COLO668 (cell line): ENCODE results near the gene HP.
"Not testable (repeated sequence)": the region's sequence is repeated elsewhere in the genome, so short reads cannot be mapped to it uniquely, and the experiment has no call there.

ENCODE experiments used
- DNase-seq: peaks from one replicate; lab custom pipeline; 2025; ENCODE audit not compliant: unreplicated experiment; lab: John Stamatoyannopoulos, UW

Gene HP

DNA sequence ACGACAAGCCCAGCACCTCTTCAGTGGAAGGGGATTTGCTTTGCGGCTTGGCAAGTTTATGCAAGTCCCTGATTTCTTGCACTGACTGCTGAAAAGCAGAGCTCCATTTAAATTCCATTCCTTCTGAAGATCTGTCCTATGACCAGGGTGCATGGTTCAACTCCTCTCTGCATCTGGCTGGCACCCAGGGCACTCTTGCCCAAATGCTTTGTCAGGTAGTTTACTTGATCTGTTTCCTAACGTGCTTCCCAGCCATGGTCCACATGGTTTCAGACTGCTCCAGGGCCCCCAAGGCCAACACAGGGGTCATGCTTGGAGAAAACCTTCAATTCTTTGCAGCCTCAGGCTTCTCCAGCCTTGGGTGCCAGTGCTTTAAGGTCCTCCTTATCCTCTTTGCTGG, 11.2 kb upstream of the HP start:
- no peak for DNase-seq

DNA sequence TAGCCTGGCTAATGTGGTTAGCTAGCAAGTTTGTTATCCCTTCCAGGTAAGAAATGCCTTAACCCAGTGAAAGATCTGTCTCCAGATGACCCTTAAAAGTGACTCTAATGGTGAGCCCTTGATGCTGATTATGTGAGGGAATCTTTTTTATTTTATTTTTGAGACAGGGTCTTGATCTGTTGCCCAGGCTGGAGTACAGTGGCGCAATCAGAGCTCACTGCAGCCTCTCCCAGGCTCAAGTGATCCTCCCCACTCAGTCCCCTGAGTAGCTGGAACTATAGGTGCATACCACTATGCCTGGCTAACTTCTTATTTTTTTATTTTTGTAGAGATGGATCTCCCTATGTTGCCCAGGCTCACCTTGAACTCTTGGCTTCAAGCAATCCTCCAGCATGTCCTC, 10.8 kb upstream of the HP start:
- no peak for DNase-seq

DNA sequence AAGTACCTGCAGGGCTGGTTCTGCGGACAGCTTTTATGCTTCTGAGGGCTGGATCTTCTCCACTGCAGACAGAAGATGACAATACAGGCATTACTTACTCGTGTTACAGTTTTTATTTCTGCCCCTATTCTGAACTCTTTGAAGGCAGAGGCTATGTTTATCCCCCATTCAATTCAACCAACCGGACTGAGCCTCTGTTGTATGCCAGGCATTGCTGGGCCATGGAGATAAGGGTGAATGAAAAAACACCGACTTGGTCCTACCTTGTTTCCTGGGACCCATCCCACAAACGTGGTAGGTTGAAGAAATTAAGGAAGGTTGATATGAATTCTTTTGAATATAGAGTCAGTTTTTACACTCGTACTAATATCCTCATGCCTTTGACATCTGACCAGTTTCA, 10.0 kb upstream of the HP start:
- no peak for DNase-seq

DNA sequence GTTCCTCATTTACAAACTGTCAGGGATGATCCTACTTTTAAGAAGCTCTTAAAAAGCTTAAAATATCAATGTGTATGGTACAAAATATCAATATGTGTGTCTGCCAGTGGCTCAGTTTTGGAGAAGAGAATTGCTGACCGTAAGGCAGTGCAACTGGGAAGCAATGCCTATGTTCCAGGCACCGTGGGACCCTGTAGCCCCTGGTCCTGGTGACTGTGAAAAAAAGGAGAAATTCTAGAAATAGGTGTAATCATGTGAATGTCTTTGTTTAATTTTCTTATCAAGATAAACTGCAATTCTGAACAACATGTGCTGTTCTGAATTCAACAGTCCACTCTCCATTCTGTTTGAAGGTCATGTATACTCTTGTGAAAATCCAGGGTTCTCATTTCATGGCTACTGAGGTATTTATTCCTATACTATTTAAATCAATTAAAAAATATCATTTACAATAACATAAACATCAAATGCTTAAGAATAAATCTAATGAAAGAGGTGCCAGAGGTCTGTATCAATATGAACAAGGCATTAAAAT, 9.4 kb upstream of the HP start:
- no peak for DNase-seq

DNA sequence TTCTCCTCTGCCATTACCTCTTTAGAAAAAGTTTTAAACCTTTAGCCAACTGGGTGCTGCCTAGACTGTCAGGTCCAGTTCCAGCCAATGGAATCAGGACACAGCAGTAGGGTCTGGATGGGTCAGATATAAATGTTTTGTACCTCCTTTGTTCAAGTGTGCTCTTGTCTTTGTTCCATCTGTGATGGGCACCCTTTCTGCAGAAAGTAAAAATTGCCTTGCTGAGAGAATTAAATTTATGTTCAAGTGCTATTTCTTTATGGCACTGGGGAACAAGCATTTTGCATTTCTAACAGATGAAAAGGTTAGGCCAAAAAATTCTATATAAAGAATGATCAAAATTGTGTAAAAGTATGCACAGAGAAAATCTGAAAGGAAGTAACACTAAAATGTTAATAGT, 5.2 kb upstream of the HP start:
- DNase-seq = no peak

DNA sequence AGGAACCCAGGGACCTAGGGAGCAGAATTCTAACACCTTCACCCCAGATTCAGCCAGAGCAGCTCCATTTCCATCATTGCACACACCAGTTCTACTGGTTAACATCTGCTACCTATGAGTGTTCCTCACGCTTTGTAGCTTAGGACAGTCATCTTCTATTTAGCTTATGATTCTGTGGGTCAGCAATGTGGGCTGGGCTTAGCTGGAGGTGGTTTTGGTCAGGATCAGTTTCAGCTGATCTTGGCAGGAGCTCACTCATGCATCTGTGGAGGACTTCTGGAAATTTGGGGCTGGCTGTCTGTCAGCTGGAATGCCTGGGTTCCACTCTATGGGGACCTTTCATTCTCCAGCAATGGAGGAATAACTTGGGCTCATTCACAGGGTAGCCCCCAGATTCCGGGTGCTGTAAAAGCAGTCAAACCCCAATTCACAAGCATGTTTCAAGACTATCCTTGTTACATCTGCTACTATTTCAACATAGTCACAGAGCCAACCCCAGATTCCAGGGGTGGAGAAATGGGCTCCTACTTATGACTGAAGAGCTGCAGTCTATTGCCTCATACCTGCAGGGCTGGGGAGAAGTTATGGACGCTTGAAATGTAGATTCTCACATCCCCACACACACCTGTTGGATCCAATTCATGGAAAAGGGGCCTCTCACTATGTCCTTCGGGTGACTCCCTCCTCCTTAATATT, 3.4 kb upstream of the HP start:
- no peak for DNase-seq

DNA sequence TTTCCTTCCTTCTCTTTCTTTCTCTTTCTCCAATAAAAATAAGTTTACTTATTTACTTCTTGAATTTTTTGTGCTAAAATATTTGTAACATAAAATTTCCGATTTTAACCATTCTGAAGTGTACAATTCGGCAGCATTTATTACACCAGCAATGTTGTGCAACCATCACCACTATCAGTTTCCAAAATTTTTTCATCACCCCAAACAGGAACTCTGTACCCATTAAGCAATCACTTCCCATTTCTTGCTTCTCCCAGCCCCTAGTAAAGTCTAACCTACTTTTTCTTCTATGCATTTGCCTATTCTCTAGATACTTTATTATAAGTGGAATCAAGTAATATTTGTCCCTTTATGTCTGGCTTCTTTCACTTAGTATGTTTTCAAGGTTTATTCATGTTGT, 2.5 kb upstream of the HP start:
- no peak for DNase-seq

DNA sequence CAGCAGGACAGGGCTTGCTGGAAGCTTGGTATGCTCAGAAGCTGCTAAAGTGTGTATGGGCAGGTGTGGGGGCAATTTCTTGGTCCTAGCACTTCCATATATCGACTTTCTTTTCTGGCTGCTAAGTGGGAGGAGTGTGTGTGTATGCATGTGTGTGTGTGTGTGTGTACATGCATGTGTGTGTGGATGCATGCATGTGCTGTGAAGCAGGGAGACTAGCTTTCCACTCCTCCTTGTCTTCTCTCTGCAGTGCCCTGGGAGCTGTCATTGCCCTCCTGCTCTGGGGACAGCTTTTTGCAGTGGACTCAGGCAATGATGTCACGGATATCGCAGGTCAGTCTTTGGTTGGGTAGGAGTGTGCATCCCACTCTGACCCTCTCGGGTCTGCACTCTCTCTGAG, 1.6 kb downstream of the HP start:
- DNase-seq = no peak

DNA sequence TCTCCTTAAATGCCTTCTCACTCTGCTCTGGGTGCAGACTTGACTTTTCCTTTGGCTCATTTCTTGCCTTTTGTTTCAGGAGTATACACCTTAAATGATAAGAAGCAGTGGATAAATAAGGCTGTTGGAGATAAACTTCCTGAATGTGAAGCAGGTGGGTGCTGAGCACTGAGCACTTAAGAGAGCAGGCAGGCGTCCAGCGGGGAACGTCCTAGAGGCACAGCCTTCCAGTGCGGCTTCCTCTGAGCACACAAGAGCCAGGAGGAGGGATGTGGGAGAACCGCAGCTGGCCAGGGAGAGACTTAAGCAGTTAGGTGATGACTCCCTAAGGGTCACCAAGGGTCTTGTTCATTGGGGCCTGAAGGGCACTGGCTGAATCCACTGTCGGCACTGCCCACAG, 3.0 kb downstream of the HP start:
- not testable (repeated sequence) for DNase-seq

DNA sequence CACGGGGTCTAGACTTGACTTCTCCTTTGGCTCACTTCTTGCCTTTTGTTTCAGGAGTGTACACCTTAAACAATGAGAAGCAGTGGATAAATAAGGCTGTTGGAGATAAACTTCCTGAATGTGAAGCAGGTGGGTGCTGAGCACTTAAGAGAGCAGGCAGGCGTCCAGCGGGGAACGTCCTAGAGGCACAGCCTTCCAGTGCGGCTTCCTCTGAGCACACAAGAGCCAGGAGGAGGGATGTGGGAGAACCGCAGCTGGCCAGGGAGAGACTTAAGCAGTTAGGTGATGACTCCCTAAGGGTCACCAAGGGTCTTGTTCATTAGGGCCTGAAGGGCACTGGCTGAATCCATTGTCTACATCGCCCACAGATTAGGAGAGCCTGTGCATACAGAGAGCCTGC, 4.8 kb downstream of the HP start:
- not testable (repeated sequence) for DNase-seq

DNA sequence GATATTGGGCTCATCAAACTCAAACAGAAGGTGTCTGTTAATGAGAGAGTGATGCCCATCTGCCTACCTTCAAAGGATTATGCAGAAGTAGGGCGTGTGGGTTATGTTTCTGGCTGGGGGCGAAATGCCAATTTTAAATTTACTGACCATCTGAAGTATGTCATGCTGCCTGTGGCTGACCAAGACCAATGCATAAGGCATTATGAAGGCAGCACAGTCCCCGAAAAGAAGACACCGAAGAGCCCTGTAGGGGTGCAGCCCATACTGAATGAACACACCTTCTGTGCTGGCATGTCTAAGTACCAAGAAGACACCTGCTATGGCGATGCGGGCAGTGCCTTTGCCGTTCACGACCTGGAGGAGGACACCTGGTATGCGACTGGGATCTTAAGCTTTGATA, 6.1 kb downstream of the HP start:
- no peak for DNase-seq

DNA sequence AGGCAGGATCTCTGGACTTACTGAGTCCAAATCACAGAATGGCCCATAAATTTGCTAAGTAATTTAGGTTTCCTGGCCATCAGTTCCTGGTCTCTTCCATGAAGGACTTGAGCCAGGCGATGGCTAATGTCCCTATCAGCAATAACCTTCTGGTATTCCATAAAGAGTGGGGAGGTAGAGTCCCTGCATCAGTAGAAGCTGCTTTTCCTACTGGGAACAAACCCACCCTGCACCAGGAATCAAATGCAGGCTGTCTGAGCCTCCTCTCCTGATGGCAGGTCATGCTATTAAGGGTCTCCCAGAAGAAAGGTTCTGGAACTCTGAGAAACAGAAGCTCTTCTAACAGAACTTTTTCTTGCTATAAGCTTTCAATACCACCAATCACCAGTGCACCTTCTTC, 7.3 kb downstream of the HP start:
- no peak for DNase-seq

DNA sequence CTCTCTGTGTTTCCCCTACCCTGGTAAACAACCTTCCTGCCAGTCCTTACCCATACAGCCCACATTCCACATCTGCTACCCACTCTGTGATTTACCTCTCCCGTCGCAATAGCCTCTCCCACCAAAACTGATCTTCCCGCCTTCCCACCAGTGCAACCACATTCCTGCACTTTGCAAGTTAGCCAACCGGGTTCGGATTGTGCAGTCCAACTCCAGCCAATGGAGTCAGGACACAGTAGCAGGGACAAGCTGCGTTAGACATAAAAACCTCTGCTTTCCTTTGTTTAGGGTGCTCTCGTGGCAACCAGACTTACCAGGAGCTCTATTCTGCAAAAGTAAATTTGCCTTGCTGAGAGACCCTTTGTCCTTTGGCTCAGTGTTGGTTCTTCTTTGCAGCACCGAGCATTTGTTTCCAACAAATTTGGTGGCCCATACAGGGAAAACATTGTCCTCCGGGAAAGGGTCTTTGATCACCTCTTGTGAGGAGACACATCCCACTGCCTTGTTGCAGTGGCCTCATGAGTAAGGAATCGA, 10.1 kb downstream of the HP start:
- no peak for DNase-seq

DNA sequence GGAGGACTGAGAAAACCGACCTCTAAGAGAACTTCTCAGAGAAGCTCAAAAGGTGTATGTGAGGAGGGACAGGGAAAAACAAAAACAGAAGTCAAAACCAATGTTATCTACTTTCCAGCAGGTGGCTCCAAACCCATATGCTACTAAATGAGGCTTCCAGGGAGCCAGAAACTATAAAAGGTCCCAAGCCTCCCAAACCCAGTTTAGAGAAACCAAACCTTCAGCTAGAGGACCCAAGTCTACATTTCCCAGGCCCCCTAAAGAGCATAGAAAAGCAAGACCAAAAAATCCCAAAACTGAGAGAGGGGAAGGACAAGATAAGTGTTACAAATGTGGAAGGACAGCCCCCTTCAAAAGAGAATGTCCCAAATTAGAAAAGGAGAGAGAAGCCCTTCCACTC, 12.4 kb downstream of the HP start:
- no peak for DNase-seq

DNA sequence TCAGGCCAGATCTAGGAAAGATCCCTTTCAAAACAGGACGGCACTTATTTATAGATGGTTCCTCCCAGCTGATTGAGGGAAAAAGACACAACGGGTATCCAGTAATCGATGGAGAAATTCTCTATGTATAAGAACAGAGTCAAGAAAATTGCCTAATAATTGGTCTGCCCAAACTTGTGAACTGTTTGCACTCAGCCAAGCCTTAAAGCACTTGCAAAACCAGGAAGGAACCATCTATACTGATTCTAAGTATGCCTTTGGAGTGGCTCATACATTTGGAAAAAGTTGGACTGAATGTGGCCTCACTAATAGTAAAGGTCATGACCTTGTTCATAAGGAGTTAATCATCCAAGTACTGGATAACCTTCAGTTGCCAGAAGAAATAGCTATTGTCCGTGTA, 14.6 kb downstream of the HP start:
- DNase-seq = no peak

DNA sequence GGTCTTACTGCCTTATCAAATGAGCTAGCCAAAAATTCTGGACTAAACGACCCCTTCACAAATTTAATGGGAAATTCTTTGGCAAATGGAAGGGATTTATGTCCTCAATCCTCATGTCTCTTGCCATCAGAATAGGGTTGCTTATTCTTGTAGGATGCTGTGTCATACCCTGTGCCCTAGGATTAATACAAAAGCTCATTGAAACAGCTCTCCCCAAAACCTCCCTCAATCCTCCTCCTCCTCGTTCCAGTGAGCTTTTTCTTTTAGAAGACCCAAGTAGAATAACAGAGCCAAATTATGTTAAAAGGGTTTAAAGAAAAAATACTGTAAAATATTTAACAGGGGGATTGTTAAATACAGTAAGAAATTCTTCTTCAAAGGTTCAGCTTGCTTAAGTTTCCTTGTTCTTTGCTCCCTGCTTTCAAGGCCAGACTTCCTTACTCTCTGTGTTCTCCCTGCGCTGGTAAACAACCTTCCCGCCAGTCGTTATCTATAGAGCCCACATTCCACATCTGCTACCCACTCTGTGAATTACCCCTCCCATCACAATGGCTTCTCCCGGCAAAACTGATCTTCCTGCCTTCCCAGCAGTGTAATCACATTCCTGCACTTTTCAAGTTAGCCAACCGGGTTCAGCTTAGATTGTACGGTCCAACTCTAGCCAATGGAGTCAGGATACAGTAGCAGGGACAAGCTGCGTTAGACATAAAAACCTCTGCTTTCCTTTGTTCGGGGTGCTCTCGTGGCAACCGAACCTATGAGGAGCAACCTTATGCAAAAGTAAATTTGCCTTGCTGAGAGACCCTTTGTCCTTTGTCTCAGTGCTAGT, 18.4 kb downstream of the HP start:
- DNase-seq = no peak

DNA sequence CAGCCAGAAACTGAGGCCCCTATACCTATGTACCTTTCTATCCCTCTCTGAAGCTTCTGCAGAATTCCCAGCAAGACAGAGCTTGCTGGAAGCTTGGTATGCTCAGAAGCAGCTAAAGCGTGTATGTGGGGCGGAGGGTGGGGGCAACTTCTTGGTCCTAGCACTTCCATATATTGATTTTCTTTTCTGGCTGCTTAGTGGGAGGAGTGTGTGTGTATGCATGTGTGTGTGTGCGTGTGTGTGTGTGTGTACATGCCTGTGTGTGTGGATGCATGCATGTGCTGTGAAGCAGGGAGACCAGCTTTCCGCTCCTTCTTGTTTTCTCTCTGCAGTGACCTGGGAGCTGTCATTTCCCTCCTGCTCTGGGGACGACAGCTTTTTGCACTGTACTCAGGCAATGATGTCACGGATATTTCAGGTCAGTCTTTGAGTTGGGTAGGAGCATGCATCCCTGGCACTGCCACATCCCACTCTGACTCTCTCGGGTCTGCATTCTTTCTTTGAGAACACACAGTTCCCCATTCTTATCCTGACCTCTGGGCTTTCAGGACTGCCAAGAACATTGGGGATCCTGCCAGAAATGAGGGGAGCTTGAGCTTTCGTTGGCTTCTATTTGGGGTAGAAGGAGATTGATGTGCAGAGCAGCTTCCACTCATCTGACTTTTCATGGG, 19.4 kb downstream of the HP start:
- DNase-seq = no peak

DNA sequence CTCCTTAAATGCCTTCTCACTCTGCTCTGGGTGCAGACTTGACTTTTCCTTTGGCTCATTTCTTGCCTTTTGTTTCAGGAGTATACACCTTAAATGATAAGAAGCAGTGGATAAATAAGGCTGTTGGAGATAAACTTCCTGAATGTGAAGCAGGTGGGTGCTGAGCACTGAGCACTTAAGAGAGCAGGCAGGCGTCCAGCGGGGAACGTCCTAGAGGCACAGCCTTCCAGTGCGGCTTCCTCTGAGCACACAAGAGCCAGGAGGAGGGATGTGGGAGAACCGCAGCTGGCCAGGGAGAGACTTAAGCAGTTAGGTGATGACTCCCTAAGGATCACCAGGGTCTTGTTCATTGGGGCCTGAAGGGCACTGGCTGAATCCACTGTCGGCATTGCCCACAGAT, 20.8 kb downstream of the HP start:
- not testable (repeated sequence) for DNase-seq

DNA sequence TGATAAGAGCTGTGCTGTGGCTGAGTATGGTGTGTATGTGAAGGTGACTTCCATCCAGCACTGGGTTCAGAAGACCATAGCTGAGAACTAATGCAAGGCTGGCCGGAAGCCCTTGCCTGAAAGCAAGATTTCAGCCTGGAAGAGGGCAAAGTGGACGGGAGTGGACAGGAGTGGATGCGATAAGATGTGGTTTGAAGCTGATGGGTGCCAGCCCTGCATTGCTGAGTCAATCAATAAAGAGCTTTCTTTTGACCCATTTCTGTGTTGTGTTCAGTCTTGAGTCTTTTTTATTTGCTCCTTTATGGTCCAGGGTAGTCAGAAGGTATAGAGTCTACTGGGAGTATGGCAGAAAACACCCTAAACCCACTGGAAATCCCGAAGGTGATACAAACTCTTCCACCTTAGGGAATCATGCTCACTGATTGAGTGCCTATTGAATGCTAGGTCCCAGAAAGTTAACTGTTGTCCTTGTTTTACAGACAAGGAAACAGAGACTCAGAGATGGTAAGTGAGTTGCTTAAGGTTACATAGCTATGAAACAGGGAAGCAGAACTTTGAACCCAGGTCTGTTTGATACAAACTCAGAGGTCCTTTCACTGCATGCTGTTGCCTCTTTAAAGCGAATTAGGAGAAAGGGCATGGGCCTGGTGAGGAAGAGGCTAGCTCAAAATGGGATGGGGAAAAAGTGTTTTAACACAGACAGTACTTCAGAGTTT, 22.8 kb downstream of the HP start:
- not testable (repeated sequence) for DNase-seq

DNA sequence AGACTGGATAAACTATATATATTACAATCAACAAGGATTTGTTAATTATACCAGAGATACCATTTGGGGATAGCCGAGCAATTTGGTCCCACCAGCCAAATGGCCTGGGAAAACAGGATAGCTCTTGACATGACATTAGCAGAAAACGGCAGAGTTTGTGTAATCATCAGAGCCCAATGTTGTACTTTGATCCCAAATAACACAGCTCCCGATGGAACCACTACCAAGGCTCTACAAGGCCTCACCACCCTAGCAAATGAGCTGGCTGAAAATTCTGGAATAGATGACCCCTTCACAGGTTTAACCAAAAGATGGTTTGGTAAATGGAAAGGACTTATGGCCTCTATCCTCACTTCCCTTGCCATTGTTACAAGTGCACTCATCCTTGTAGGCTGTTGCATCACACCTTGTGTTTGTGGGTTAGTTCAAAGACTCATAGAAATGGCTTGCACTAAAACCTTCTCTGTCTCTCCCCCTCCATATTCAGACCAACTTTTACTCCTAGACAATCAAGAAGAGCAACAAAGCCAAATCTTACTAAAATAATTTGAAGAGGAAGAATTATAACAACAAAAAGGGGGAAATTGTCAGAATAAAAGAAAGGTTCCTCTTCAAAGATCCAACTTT, 29.6 kb downstream of the HP start:
- no peak for DNase-seq

DNA sequence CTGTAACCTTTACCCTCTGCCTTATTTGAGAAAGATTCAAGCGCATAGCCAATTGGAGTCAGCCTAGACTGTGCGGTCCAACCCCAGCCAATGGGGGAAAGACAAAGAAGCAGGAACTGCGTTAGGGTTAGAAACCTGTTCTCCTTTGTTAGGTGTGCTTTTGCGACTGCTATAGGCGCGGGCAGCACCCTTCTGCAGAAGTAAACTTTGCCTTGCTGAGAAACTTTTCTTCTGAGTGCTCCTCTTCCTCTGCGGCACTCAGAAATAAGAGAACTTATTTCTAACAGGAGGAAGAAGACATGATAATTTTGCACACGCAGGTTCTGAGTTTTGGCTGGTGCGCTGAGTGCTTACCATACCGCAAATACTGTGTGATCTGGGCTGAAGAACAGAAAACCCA, 30.1 kb downstream of the HP start:
- DNase-seq = no peak
